HS-5 (cell line): Measurements from ENCODE around the gene KCNK18.
"Not testable (repeated sequence)": the region's sequence is repeated elsewhere in the genome, so short reads cannot be mapped to it uniquely, and the experiment has no call there.

Experiments used
- DNase-seq: peaks from one replicate; pipeline ENCODE4 v3.0.0-alpha.2; 2012; ENCODE audit warnings: low read depth

Gene KCNK18

GRCh38 chr10:117170244-117170643, 27.0 kb upstream of the KCNK18 start:
- no peak for DNase-seq

GRCh38 chr10:117174439-117175214, 22.7 kb upstream of the KCNK18 start:
- peak; percentile 58 for DNase-seq

DNA sequence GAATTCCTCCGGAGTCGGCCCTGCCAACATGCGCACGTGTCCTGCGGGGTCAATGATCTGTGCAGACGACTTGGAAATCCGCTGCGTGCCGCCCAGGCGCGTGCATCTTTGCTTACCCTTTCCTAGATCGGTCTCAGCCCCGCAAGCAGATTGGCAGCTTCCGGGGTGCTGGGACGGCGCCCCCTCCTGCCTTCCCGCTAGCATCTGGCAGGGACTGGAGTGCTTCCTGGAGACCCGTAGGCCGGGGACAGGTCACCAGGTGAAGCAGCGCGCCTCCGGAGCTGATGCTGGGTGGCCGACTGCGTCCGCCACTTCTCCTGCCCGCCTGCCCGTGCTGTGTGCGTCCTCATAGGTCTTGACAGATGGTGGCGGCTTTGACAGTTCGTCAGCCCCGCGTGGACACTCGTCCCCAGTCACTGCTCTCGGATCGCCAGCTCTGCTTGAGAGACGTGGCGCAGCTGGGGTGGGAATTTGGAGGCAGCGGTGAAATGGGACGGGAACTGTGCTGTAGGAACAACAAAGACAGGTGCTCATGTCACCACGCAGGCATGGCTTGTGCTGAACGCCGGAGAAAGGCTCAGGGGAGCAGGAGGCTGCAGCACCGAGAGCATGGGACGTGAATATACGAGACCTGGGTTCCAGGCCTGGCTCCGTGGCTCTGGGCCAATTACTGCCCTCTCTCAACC, 21.9 kb upstream of the KCNK18 start:
- DNase-seq, result no peak

- DNase-seq, result peak; percentile 59
Measured at GRCh38 chr10:117175901-117176534, 21.3 kb upstream of the KCNK18 start.

DNA sequence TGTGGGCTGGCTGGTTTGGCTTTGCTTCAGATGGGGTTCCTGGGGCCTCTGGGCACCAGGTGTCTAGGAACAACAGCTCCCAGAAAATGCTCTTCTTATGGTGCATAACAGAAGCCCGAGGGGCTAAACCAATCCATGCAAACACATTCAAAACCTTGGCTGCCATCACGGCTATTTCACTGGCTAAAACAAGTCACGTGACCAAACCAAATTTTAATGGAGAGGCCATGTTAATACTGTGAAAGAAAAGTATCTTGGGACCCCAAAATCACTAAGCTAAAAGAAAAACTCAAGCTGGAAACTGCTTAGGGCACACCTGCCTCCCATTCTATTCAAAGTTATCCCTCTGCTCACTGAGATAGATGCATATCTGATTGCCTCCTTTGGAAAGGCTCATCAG, 19.1 kb upstream of the KCNK18 start:
- DNase-seq, result no peak

DNA sequence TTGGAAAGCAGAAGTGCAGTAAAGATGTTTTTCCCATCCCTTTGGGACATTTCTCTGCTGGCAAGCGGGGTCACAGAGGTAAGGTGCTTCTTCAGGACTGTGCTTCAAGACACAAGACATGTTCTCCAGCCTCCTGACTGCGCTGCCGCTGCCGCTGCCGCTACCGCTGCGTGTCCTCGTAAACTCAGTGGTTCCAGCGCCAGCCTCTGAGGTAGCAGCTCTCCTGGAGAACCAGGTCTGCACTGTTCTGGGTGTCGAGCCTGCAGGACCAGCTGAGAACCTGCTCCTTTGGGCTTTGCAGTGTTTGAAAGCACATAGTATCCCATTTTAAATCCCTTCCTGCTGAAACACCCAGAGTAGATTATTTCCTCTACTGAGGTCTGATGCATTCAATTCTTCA, 13.0 kb upstream of the KCNK18 start:
- no peak for DNase-seq

- no peak for DNase-seq
Measured at GRCh38 chr10:117184821-117185220, 12.5 kb upstream of the KCNK18 start.

DNA sequence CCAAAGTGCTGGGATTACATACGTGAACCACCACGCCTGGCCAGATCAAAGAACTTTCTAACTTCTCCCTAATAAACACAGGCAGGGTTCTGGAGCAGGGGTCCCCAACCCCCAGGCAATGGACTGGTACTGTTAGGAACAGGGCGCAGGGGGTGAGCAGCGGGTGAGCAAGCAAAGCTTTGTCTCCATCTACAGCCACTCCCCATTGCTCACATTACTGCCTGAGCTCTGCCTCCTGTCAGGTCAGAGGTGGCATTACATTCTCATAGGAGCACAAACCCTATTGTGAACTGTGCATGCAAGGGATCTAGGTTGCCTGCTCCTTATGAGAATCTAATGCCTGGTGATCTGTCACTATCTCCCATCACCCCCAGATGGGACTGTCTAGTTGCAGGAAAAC, 11.5 kb upstream of the KCNK18 start:
- not testable (repeated sequence) for DNase-seq

DNA sequence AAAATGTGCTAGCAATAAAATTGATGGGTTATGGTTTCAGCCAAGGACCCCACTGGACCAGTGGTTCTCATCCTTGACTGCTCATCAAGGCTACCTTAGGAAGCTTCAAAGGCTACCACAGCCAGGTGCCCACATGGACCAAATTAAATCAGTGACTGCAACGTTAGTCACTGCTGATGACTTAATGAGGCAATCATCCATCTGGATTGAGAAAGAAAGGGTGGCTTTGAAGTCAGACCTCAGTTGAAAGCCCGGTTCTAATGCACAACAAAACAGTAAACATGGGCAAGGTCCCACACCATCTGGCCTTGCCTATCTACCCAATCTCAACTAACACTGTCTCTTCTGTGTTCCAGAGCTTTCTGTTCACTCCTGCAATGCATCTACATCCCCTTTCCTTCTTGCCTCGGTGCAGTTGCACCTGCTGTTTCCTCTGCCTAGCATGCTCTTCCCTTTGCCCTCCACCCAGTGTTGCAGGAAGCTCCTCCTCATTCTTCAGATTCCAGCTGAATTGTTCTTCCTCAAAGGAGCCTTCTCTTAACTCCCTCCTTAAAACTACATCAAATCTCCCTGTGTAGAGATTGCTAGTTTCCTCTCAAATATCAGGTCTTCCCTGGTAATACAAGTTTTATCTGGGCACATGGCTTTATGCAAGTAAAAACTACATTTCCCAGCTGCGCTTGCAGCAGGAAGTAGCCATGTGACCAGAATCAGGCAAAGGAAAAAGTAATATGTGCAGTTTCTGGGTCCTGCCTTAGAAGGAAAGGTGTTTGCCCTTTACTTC, 10.3 kb upstream of the KCNK18 start:
- DNase-seq, result peak; percentile 52

DNA sequence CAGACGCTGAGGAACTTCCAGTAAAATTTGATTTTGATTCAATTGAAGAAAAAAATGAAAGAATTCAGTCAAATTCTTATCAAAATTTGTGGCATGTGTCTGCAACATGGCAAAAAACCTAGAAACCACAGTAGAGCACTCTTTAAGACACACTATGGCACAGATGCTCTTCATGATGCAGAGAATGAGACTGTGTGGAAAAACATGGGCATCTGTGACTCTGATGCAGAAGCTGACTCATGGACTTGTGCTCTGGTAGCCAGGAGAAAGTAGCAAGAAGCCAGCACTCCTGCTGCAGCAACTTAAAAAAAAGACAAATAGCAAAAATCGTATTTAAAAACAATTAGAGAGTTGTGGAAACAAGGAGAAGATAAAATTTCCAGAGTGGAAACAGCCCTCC, 8.9 kb upstream of the KCNK18 start:
- no peak for DNase-seq

DNA sequence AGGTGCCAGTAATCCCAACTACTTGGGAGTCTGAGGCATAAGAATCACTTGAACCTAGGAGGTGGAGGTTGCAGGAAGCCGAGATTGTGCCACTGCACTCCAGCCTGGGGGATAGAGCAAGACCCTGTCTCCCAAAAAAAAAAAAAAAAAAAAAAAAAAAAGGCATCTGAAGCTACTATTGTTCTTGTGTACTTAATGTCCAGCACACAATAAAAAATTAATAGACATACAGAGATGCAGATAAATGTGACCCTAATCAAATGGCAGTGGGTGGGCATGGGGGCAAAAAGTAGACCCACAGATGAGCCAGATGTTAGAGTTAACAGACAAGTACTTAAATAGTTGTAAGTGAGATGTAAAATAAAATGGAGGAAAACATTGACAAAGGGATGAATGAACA, 7.7 kb upstream of the KCNK18 start:
- no peak for DNase-seq

DNA sequence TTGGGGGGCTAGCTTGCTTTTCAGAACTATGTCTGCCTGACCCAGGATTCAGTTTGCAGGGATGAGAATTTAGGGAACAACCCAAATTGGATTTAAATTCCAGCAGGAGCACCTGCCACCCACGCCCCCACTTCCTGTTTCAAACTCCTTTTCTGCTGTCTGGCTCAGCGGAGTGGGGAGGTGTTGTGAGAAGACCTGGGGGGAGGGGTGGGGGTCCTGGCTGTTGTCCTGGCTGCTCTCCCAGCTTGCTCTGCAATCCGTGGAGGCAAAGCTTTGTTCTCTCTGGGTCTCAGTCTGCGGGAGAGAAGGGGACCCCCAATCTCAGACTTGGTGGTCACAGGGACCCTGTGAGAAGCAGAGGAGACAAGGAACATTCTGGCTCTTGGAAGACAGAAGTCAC, 799 bp downstream of the KCNK18 start:
- DNase-seq, result no peak

DNA sequence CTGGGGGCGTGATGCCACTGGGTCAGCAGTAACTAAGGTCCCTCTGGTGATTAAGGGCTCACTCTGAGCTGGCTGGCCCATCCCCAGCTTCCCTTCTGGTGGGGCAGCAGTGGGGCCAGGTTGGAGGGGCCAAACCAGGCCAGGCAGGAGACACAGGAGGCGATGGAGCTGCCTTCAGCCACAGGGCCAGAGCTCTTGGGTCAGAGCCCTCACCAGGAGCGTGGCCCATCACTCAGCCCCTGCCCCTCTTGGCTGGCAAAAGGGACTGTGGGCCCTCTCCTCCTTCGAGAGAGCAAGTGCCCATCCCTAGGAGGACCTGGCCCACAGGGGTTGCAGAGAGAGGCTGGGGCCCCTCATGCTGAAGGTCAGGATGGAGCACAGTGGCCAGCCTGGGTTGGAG, 4.5 kb downstream of the KCNK18 start:
- no peak for DNase-seq

- no peak for DNase-seq
Measured at GRCh38 chr10:117204316-117204715, 7.0 kb downstream of the KCNK18 start.

GRCh38 chr10:117212176-117212575, 14.9 kb downstream of the KCNK18 start:
- no peak for DNase-seq

- DNase-seq, result no peak
Measured at GRCh38 chr10:117214401-117214800, 17.1 kb downstream of the KCNK18 start.

- DNase-seq, result no peak
Measured at GRCh38 chr10:117215079-117215478, 17.8 kb downstream of the KCNK18 start.

DNA sequence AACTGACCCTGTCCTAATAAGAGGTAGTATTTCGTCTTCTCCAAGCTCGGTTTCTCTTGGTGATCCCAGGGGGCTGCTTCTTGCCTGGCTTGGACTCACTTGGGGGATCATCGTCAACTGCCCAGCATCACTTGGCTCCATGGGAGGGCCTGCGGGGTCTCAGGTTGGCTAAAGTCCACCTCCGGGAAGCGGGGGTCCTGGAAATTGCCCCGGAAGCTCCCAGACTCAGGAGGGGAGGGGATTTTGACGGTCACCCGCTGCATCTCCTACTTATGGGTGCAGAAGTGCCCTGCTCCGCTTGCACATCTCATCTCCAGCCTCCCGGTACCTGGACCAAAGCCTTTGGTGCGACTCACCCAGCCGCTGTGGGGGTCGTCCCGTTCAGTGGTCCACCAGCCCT, 18.7 kb downstream of the KCNK18 start:
- DNase-seq, result no peak

DNA sequence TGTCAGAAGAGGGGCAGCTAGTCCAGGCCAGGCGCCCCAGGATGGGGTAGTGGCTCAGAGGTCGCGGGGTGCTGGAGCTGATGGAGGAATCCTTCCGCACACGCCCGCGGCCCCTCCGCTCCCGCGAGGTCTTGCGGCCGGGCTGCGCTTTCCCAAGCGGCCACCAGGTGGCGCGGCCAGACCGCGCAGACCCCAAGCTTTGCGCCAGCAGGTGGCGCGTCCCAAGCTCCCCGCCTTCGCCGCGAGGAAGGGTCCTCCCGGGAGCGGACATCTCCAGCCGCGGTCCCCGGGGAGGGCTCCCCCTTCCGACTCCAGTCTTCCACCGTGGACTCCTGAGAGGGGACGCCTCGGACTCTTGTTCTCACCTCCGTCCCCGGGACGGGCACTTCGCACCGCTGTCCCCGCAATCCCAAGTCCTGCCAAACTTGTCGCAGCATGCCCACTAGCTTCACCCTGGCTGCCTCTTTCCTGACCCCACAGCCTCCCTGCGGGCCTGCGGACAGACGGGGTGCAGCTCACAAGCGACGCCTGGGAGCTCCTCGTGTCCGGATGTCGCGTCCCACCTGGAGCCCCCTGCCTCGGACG, 19.4 kb downstream of the KCNK18 start:
- peak; percentile 11 for DNase-seq

- DNase-seq, result no peak
Measured at GRCh38 chr10:117217196-117217761, 20.0 kb downstream of the KCNK18 start.

- no peak for DNase-seq
Measured at GRCh38 chr10:117218654-117219053, 21.4 kb downstream of the KCNK18 start.
